A549 (cell line): ENCODE results near the gene DNMT1. TPM values are rescaled to one million over a fixed set of nuclear protein-coding genes. Genes with fewer than 3 reads are reported as not detected.

Source experiments
- ATAC-seq, 2 experiments: fragments of 200-7000 bp in 1 of 2; fragments of >200 bp in 1 of 2; cut with Nextera tagmentation in 1 of 2; cut with Tn5 transposase in 1 of 2; 3 replicates each; pipeline versions ENCODE4 v1.8.0 to v1.9.1; 2018 to 2020; ENCODE audit warnings: mild to moderate bottlenecking in 1 of 2, moderate library complexity in 1 of 2
- CTCF ChIA-PET: fragments of 300-600 bp; sonication (Branson Sonifier 250); formaldehyde crosslinking; extraction: SDS; loops from one replicate; lab custom pipeline; 2021; ENCODE audit warnings: antibody characterized with exemption, inconsistent platforms; lab: Yijun Ruan, JAX
- POLR2A ChIA-PET: fragments of 350-600 bp; formaldehyde crosslinking; extraction: SDS; loops from one replicate; lab custom pipeline; 2021; ENCODE audit warnings: antibody characterized with exemption, inconsistent platforms; lab: Yijun Ruan, JAX
- DNase-seq, 2 experiments: peaks; one replicate each; pipeline versions ENCODE4 v3.0.0 to v3.0.0-alpha.2; 2011 to 2016; ENCODE audit warnings: low read depth in 1 of 2, low spot score in 1 of 2
- FAIRE-seq: peaks from 2 replicates; lab custom pipeline; 2011; peaks lifted over from hg19 to GRCh38; lab: Jason Lieb, UNC
- H3K27ac ChIP-seq, 2 experiments: fragments of >200 bp; sonication (Bioruptor Twin); formaldehyde crosslinking; 3 replicates each; pipeline ENCODE4 v1.5.1; 2016 to 2017
- H3K4me1 ChIP-seq: fragments of >200 bp; sonication (Bioruptor Twin); formaldehyde crosslinking; 3 replicates; pipeline ENCODE4 v1.6.1; 2016
- H3K4me2 ChIP-seq: fragments of >200 bp; sonication (Bioruptor Twin); formaldehyde crosslinking; 3 replicates; pipeline ENCODE4 v1.6.1; 2016
- H3K4me3 ChIP-seq: fragments of >200 bp; sonication (Bioruptor Twin); formaldehyde crosslinking; 3 replicates; pipeline ENCODE4 v1.5.1; 2016
- H3K9me3 ChIP-seq: fragments of >200 bp; sonication (Bioruptor Twin); formaldehyde crosslinking; 3 replicates; pipeline ENCODE4 v1.6.1; 2016
- BCL3 ChIP-seq: fragments of >200 bp; sonication (Bioruptor Twin); formaldehyde crosslinking; IDR thresholded peaks from 3 replicates; pipeline ENCODE4 v1.6.1; 2016
- CBX2 ChIP-seq: fragments of 200-600 bp; sonication (generic); IDR thresholded peaks from 2 replicates; pipeline ENCODE4 v1.6.1; 2016; ENCODE audit warnings: low read depth, mild to moderate bottlenecking, borderline replicate concordance
- CBX8 ChIP-seq: fragments of 200-600 bp; sonication (generic); IDR thresholded peaks from 2 replicates; pipeline ENCODE4 v1.6.1; 2016
- CHD2 ChIP-seq: fragments of 150-350 bp; IDR thresholded peaks from 2 replicates; pipeline ENCODE4 v1.6.1; 2014; ENCODE audit warnings: low read length; ENCODE audit not compliant: partially characterized antibody
- EHMT2 ChIP-seq: fragments of 200-600 bp; sonication (generic); IDR thresholded peaks from 2 replicates; pipeline ENCODE4 v1.6.1; 2016; ENCODE audit warnings: antibody characterized with exemption, low read depth, mild to moderate bottlenecking, moderate library complexity
- EP300 ChIP-seq, 2 experiments: fragments of >200 bp; sonication (Bioruptor Twin); formaldehyde crosslinking; IDR thresholded peaks; 2 replicates in 1 of 2; 3 replicates in 1 of 2; pipeline ENCODE4 v1.6.1; 2016 to 2017
- FOSB ChIP-seq: fragments of 250-450 bp; sonication (Bioruptor Pico); IDR thresholded peaks from 2 replicates; pipeline ENCODE4 v1.5.0; 2020; ENCODE audit warnings: mild to moderate bottlenecking, moderate library complexity
- FOXS1 ChIP-seq: fragments of 250-450 bp; sonication (Bioruptor Pico); IDR thresholded peaks from 2 replicates; pipeline ENCODE4 v1.5.0; 2020; ENCODE audit warnings: mild to moderate bottlenecking, moderate library complexity
- HDAC2 ChIP-seq: fragments of 200-600 bp; sonication (generic); IDR thresholded peaks from 2 replicates; pipeline ENCODE4 v1.6.1; 2016
- HES2 ChIP-seq: fragments of >200 bp; sonication (Bioruptor Twin); formaldehyde crosslinking; IDR thresholded peaks from 2 replicates; pipeline ENCODE4 v1.6.1; 2016
- HEYL ChIP-seq: fragments of 250-450 bp; sonication (Bioruptor Pico); IDR thresholded peaks from 2 replicates; pipeline ENCODE4 v1.8.0; 2021; ENCODE audit warnings: mild to moderate bottlenecking, moderate library complexity
- HOXA7 ChIP-seq: fragments of 250-450 bp; sonication (Bioruptor Pico); IDR thresholded peaks from 2 replicates; pipeline ENCODE4 v1.5.0; 2020; ENCODE audit warnings: mild to moderate bottlenecking, moderate library complexity
- HOXB13 ChIP-seq: fragments of 250-450 bp; sonication (Bioruptor Pico); IDR thresholded peaks from 2 replicates; pipeline ENCODE4 v1.5.0; 2020; ENCODE audit warnings: low read depth, mild to moderate bottlenecking, moderate library complexity
- HOXB5 ChIP-seq: fragments of 250-450 bp; sonication (Bioruptor Pico); IDR thresholded peaks from 2 replicates; pipeline ENCODE4 v1.5.0; 2020; ENCODE audit warnings: mild to moderate bottlenecking, moderate library complexity
- JUN ChIP-seq, 2 experiments: fragments of >200 bp; sonication (Bioruptor Twin); formaldehyde crosslinking; IDR thresholded peaks; 2 replicates in 1 of 2; 3 replicates in 1 of 2; pipeline ENCODE4 v1.6.1; 2016 to 2017
- JUNB ChIP-seq: fragments of >200 bp; sonication (Bioruptor Twin); formaldehyde crosslinking; IDR thresholded peaks from 2 replicates; pipeline ENCODE4 v1.6.1; 2016
- KDM1A ChIP-seq: fragments of 200-600 bp; sonication (generic); IDR thresholded peaks from 2 replicates; pipeline ENCODE4 v1.6.1; 2016; ENCODE audit warnings: low read depth, mild to moderate bottlenecking
- KDM5A ChIP-seq: fragments of 200-600 bp; sonication (generic); IDR thresholded peaks from 2 replicates; pipeline ENCODE4 v1.6.1; 2016; ENCODE audit warnings: antibody characterized with exemption, mild to moderate bottlenecking
- MAX ChIP-seq: IDR thresholded peaks from 2 replicates; pipeline ENCODE4 v1.6.1; 2012
- MAZ ChIP-seq: fragments of 150-350 bp; IDR thresholded peaks from 2 replicates; pipeline ENCODE4 v1.6.1; 2014; ENCODE audit warnings: antibody characterized with exemption, low read depth, low read length, borderline replicate concordance
- MYC ChIP-seq: IDR thresholded peaks from 2 replicates; pipeline ENCODE4 v1.6.1; 2012; ENCODE audit warnings: mild to moderate bottlenecking, inconsistent platforms, low read length, improper control_type of control experiment, borderline replicate concordance
- NFE2L2 ChIP-seq: fragments of 150-350 bp; conservative IDR thresholded peaks from 2 replicates; pipeline ENCODE4 v1.6.1; 2014; ENCODE audit warnings: low read length
- NR3C1 ChIP-seq: fragments of >200 bp; sonication (Bioruptor Twin); formaldehyde crosslinking; IDR thresholded peaks from 3 replicates; pipeline ENCODE4 v1.6.1; 2017
- PBX3 ChIP-seq: IDR thresholded peaks from 2 replicates; pipeline ENCODE4 v1.6.1; 2012
- POLR2A ChIP-seq: IDR thresholded peaks from 2 replicates; pipeline ENCODE4 v1.6.1; 2012; ENCODE audit warnings: mild to moderate bottlenecking, low read length
- POLR2AphosphoS2 ChIP-seq: conservative IDR thresholded peaks from 2 replicates; pipeline ENCODE4 v1.6.1; 2012; ENCODE audit warnings: low read length, improper control_type of control experiment, inconsistent platforms
- RAD21 ChIP-seq, 2 experiments: fragments of >200 bp in 1 of 2; sonication (Bioruptor Twin) in 1 of 2; formaldehyde crosslinking in 1 of 2; IDR thresholded peaks in 1 of 2; conservative IDR thresholded peaks in 1 of 2; 2 replicates in 1 of 2; 3 replicates in 1 of 2; pipeline ENCODE4 v1.6.1; 2012 to 2018; ENCODE audit warnings: inconsistent platforms in 1 of 2
- REST ChIP-seq: fragments of 200-600 bp; sonication (generic); IDR thresholded peaks from 2 replicates; pipeline ENCODE4 v1.6.1; 2016; ENCODE audit warnings: antibody characterized with exemption, mild to moderate bottlenecking, moderate library complexity
- RFX5 ChIP-seq: fragments of 450-650 bp; IDR thresholded peaks from 2 replicates; pipeline ENCODE4 v1.7.1; 2014; ENCODE audit warnings: antibody characterized with exemption, mild to moderate bottlenecking, moderate library complexity
- RNF2 ChIP-seq: fragments of 200-600 bp; sonication (generic); IDR thresholded peaks from 2 replicates; pipeline ENCODE4 v1.6.1; 2016; ENCODE audit warnings: low read depth, mild to moderate bottlenecking, antibody characterized with exemption, moderate library complexity, borderline replicate concordance
- SMC3 ChIP-seq: fragments of >200 bp; sonication (Bioruptor Twin); formaldehyde crosslinking; IDR thresholded peaks from 3 replicates; pipeline ENCODE4 v1.6.1; 2018; ENCODE audit warnings: inconsistent platforms
- SREBF2 ChIP-seq: fragments of 450-650 bp; IDR thresholded peaks from 2 replicates; pipeline ENCODE4 v1.6.1; 2014; ENCODE audit warnings: mild to moderate bottlenecking, moderate library complexity
- TFCP2L1 ChIP-seq: fragments of 250-450 bp; sonication (Bioruptor Pico); IDR thresholded peaks from 2 replicates; pipeline ENCODE4 v1.5.0; 2021; ENCODE audit warnings: mild to moderate bottlenecking
- TP53 ChIP-seq: fragments of 250-450 bp; sonication (Bioruptor Pico); IDR thresholded peaks from 2 replicates; pipeline ENCODE4 v1.5.0; 2021; ENCODE audit warnings: mild to moderate bottlenecking, moderate library complexity
- USF2 ChIP-seq: fragments of 450-650 bp; IDR thresholded peaks from 2 replicates; pipeline ENCODE4 v1.6.1; 2014; ENCODE audit warnings: antibody characterized with exemption
- ZNF302 ChIP-seq: fragments of 250-450 bp; sonication (Bioruptor Pico); IDR thresholded peaks from 2 replicates; pipeline ENCODE4 v1.9.0; 2021; ENCODE audit warnings: inconsistent platforms, mild to moderate bottlenecking, moderate library complexity
- ZSCAN20 ChIP-seq: fragments of 250-450 bp; sonication (Bioruptor Pico); IDR thresholded peaks from 2 replicates; pipeline ENCODE4 v1.8.0; 2022; ENCODE audit warnings: mild to moderate bottlenecking, moderate library complexity
- WGBS: methylation state at CpG from one replicate; pipeline ENCODE4 v1.1.6; 2017; ENCODE audit errors: missing lambda C conversion rate; 5-methylcytosine and 5-hydroxymethylcytosine counted together
- polyA plus RNA-seq, 4 experiments: library from polyadenylated mRNA; depleted of rRNA in 3 of 4; stranded (reverse); fragments of >200 nt; fragmentation: RNase III in 1 of 4; extraction: RNeasy Plus Mini Kit Qiagen cat#74134 plus additional on column Dnase treatment in 1 of 4; gene quantifications; 2 replicates in 3 of 4; 3 replicates in 1 of 4; pipeline ENCODE4 v1.2.3, GENCODE V29; 2011 to 2017

Gene DNMT1
- polyA plus RNA-seq, 2 of the 4 experiments (the other 2 are of a cell fraction), result 85.2 to 86.2 TPM

GRCh38 chr19:10095948-10096614 lies 98.7 kb downstream of the DNMT1 start:
- Histone ChIP-seq H3K4me3 (peak overlapping the region; percentile 34), H3K9me3 (no peaks in the 10 kb centered on the region), H3K4me2 (peak overlapping the region; percentile 87), H3K4me1 (peaks cover 4% of the 10 kb centered on the region; the same call in 1 of the 3 replicates), H3K27ac (peak overlapping the region; percentile 79 to 89)
- ATAC-seq (peak; percentile 81 to 88), DNase-seq (peak; percentile 80 to 88), FAIRE-seq (no peak)
- ChIA-PET CTCF (interaction anchor here (0.8 to 2.2 kb wide), 6 partner anchors 10 to 484 kb away, joined by 3 to 5 read pairs (median 4); partner anchors contain the start of gene PPAN), POLR2A (interaction anchor here (0.6 to 1.4 kb wide), 5 partner anchors 10 to 156 kb away, joined by 3 to 12 read pairs (median 6); partner anchors contain the start of genes MRPL4, P2RY11 and PPAN)
- WGBS, result 0% methylated on average over 1 of the region's 97 CpGs
- TF ChIP-seq SREBF2, result no peak
- TF ChIP-seq JUN (IDR thresholded peaks at IDR 0.05), result peak in 1 of 2 experiments; percentile 54; a peak in 1 of 5 replicates
- peak; percentile 90 for TF ChIP-seq MAX
- TF ChIP-seq MAZ, result no peak
- no peak for TF ChIP-seq HOXA7
- no peak for TF ChIP-seq CBX8
- no peak for TF ChIP-seq KDM1A
- no peak for TF ChIP-seq EP300 (IDR thresholded peaks at IDR 0.05)
- no peak for TF ChIP-seq MYC
- 0 out of 2 replicates have a peak, but pooled peaks have one; percentile 42 for TF ChIP-seq TP53 (CRISPR knock-in tag)
- TF ChIP-seq CHD2, result no peak
- no peak for TF ChIP-seq EHMT2
- no peak for TF ChIP-seq FOXS1 (CRISPR knock-in tag)
- TF ChIP-seq PBX3, result no peak
- TF ChIP-seq HES2, result no peak
- no peak for TF ChIP-seq RFX5
- no peak for TF ChIP-seq TFCP2L1 (CRISPR knock-in tag)
- TF ChIP-seq HDAC2, result no peak
- no peak for TF ChIP-seq POLR2AphosphoS2
- TF ChIP-seq FOSB (CRISPR knock-in tag), result no peak
- no peak for TF ChIP-seq KDM5A
- TF ChIP-seq SMC3, result no peak
- TF ChIP-seq BCL3, result 0 out of 3 replicates have a peak, but pooled peaks have one; percentile 55
- no peak for TF ChIP-seq NR3C1
- TF ChIP-seq ZNF302 (CRISPR knock-in tag), result no peak
- peak; percentile 69; the same call in 1 of the 2 replicates for TF ChIP-seq RNF2
- no peak for TF ChIP-seq NFE2L2
- TF ChIP-seq POLR2A, result peak; percentile 76
- no peak for TF ChIP-seq HOXB13
- no peak for TF ChIP-seq HEYL (CRISPR knock-in tag)
- TF ChIP-seq ZSCAN20 (CRISPR knock-in tag), result no peak
- no peak for TF ChIP-seq JUNB
- TF ChIP-seq HOXB5 (CRISPR knock-in tag), result 0 out of 2 replicates have a peak, but pooled peaks have one; percentile 45
- TF ChIP-seq RAD21 (conservative IDR thresholded peaks at IDR 0.05 in 1 of 2, IDR thresholded peaks at IDR 0.05 in 1 of 2), result no peak
- no peak for TF ChIP-seq REST
- no peak for TF ChIP-seq CBX2
- TF ChIP-seq USF2, result no peak
